CD1c-positive myeloid dendritic cell (primary cell): ENCODE results near the gene SART3.

Source experiments
- DNase-seq: peaks from one replicate; pipeline ENCODE4 v3.0.0-alpha.2; 2016; ENCODE audit errors: extremely low spot score

SART3 gene

DNA sequence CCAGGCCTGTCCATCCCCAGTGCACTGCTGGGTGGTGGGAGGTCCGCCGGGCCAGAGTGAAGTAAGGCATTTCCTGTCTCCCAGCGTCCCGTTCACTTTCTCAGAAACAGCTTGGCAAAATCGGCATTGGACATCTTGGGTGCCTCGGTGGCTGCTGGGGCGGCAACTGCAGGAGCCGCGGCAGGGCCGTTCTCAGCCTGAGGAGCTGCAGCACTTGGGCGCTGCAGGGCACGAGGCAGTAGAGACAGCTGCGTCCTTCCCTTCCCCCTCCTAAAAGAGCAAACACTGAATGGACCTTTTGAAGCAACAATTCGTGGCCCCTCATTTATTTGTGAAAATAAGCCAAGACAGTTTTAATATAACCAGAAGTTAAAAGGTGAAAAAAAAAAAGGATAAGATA, 37.6 kb downstream of the SART3 start:
- DNase-seq, result no peak

DNA sequence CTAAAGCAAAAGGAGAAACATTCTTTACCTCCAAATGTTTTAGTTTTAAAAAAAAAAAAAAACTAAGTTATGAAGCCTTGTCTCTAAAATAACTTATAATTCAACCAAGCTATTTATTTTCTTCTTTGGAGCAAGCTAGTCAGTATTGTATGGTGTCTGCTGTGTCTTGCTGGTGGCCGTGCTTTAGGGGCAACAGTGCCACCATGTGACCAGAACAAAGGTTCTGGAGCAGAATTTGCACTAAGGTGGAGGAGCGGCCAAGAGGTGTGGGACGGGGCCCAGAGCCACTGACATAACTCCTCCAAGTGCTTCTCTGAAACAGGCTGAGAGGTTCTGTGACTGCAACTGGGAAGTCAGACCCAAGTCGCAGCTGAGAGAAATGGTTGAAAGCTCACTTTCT, 41.4 kb downstream of the SART3 start:
- no peak for DNase-seq

DNA sequence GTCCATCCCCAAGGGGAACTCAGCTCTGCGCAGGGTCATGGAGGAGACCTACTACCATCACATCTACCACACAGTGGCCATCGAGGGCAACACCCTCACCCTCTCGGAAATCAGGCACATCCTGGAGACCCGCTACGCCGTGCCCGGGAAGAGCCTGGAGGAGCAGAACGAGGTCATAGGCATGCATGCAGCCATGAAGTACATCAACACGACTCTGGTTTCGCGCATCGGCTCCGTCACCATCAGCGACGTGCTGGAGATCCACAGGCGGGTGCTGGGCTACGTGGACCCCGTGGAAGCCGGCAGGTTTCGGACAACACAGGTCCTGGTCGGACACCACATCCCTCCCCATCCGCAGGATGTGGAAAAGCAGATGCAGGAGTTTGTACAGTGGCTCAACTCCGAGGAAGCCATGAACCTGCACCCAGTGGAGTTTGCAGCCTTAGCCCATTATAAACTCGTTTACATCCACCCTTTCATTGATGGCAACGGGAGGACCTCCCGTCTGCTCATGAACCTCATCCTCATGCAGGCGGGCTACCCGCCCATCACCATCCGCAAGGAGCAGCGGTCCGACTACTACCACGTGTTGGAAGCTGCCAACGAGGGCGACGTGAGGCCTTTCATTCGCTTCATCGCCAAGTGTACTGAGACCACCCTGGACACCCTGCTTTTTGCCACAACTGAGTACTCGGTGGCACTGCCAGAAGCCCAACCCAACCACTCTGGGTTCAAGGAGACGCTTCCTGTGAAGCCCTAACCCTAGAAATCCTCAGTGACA, 42.1 kb downstream of the SART3 start:
- no peak for DNase-seq

GRCh38 chr12:108518101-108518715, 42.8 kb downstream of the SART3 start:
- DNase-seq, result no peak

DNA sequence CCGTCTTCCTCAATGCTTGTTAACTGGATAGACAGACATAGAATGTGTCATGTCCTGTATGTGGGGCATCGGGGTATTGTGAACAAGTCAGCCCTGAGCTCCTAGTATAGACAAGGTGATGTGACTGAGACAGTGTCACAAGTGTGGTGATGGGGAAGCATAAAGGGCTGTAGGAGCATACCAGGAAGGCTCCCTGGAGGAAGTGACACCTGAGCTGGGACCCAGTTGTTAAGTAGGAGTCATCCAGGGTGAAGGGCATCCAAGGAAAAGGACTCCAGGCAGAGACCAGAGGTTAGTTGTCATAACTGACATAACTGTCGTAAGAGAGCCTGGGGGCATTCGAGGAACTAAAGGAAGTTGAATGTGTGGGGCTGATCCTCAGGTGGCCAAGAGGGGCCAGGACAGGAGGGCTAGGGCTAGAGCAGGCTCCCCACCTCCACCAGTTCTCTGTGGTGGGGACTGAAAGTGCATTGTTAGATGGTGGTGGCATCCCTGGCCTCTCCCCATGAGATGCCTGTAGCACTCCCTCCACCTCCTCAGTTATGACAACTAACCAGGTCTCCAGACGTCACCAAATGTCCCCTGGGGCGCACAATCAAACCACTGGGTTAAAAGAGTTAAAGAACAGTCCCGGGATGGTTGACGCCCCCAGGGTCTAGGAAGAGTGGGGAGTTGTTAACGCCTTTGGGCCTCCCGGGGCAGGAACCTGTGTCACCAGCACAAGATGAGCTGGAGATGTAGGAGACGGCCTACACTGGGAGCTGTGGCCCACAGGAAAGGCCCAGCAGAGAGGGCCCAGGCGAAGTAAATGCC, 43.5 kb downstream of the SART3 start:
- DNase-seq, result no peak

DNA sequence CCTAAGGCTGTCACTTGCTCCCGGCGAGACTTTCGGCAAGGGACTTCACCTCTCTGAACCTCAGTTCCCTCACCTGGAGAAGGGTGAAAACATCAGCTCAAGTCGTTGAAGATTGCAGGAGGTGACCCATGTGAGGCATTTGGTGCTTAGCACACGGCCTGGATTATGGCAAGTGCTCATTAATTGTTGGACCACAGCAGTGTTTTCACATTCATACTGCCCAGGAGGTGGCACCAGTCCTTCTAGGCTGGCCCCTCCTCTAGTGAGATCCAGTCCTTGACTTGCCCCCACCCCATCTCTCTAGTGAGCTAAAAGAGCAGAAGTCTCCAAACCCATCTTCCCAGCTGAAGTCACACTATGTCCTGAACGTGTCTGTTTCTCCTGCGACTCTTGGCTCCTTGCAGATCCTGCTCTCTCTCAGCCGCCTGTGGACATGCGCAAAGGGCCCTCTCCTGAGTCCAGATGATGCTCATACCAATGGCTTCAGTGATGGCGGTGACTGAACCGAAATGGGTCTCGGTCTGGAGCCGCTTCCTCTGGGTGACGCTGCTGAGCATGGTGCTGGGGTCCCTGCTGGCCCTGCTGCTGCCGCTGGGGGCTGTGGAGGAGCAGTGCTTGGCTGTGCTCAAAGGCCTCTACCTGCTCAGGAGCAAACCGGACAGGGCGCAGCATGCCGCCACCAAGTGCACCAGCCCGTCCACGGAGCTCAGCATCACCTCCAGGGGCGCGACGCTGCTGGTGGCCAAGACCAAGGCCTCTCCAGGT, 44.3 kb downstream of the SART3 start:
- DNase-seq, result no peak

GRCh38 chr12:108515916-108516315, 45.1 kb downstream of the SART3 start:
- no peak for DNase-seq

DNA sequence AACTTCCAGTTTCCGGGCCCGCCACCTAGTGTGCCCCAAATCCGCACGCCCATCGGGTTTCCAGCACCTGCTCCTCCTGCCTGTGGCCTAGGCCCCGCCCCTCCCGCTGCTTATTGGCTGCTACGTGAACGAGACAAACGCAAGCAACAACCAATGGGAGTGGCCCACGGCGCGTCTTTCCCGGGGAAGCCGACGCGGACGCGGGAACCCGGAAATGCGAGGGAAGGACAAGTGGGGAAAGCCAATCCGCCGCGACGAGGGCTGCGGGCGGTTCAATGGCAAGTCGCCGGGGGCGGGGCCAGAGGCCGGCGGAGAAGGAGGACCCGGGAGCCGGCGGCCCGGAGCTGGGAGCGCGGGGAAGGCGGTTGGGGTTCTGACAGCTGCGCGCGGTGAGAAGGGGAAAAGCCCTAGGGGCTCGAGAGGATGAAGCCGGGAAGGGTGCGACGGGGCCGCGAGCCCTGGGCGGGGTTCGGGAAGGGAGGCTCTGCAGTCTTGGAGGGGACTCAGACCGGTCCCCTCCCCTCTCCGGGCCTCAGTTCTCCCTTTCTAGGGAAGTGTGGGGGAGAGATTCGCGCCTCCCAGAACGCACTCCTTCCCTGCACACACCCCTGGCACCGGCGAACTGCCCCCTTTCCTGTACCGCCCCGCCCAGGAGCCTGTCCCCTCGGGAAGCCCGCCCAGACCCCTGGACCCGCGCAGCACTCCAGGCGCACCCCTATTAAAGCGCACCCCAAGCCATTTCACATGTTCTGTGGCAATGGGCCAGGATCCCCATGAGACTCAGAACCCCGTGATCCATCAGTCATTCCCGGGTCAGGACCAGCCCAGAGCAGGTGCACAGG, 45.8 kb downstream of the SART3 start, which contains the start of gene FICD:
Gene FICD, plus strand, starts transcription at position 305 of the 842 bp plus-strand sequence. CDS start 1,696 bp downstream, outside the sequence.
- peak; percentile 99 for DNase-seq

GRCh38 chr12:108514468-108514972, 46.5 kb downstream of the SART3 start:
- no peak for DNase-seq

DNA sequence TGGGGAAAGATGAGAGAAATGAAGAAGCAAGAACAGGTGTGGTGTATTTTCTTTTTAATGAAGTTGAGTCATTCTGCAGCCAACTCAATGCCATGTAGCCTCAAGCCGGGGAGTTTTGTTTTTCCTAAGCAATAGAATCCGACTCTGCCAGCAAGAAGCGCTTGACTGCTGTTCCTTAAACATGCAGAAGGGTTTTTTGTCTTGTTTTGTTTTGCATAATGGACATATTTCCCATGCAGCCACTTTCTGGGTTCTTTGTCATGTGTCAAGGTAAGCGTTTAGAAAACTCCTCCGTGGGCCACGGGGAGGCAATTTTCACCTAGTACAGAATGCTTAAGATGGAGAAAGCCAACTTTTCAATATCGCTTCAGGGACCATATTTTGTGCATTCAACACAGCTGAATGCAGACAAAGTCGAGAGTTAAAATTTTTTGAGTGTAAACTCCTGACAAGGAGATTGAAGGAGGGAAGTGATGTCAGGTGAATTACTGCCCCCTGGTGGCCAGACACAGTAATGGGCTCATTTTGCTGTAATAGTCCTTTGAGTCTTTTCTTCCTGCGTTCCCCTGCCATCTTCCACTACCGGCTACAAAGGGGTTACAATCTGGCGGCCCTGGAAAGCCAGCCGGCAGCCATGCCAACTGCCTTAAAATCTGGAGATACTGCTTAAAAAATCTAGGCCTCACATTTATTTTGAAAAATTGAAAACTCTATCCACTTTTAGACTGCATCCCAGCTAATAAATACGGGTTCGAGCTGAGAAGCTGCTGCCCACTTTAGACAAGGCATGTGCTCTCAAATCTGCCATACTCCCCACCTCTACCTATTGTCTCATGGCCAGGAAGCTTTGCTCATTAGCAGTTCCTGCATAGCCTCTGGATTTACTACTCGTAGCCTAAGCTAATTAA, 49.1 kb downstream of the SART3 start:
- DNase-seq, result peak; percentile 82

DNA sequence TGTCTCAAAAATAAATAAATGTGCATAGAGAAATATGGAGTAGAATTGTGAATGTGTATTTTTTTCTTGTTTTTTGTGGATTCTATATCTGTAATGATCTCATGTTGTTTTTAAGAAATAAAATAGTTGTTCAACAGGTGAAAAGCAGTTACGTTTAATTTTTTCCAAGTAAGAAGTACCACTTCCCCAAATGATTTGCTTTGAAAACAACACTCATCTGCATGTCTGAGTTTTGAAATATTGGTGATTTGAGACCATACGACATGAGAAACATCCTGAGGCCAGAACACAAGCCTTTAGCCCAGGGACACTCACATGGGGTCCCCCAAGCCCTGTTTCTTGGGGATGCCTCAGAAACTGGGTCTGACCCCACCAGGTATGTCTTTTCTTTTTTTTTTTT, 50.1 kb downstream of the SART3 start:
- DNase-seq, result peak; percentile 10

DNA sequence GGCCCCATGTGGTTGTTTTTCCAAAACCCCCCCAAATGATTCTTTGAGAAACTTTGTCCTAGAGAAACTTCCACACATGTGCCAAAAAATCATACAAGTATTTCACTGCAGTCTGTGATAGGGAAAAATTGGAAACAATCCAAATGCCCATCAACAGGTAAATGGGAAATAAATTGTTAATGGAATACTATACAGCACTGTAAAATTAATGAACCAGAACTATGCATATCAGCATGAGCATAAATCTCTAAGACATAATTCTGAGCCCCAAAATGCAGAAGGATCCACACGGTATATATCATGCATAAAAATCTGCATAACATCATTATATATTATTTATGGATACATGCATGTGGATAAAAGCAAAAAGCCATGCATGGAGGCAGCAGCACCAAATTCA, 51.2 kb downstream of the SART3 start:
- DNase-seq, result no peak

GRCh38 chr12:108507971-108508642, 52.9 kb downstream of the SART3 start:
- DNase-seq, result no peak

- DNase-seq, result no peak
Observed at GRCh38 chr12:108505129-108505528, 55.8 kb downstream of the SART3 start.

- DNase-seq, result no peak
Observed at GRCh38 chr12:108502922-108503321, 58.1 kb downstream of the SART3 start.

DNA sequence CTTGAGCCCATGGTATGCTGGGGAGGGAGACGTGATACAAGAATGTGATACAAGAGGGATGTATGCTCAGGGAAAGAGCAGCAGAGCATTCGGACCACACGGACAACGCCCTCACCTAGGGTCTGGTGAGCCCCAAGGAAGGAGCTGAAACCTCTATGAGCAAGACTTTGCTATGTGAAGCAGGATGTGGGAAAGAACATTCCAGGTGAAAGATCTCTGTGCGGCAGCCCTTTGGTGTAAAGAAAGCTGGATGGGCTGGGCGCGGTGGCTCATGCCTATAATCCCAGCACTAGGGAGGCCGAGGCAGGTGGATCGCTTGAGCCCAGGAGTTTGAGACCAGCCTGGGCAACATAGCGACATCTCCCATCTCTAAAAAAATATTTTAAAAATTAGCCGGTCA, 62.8 kb downstream of the SART3 start:
- DNase-seq, result no peak

DNA sequence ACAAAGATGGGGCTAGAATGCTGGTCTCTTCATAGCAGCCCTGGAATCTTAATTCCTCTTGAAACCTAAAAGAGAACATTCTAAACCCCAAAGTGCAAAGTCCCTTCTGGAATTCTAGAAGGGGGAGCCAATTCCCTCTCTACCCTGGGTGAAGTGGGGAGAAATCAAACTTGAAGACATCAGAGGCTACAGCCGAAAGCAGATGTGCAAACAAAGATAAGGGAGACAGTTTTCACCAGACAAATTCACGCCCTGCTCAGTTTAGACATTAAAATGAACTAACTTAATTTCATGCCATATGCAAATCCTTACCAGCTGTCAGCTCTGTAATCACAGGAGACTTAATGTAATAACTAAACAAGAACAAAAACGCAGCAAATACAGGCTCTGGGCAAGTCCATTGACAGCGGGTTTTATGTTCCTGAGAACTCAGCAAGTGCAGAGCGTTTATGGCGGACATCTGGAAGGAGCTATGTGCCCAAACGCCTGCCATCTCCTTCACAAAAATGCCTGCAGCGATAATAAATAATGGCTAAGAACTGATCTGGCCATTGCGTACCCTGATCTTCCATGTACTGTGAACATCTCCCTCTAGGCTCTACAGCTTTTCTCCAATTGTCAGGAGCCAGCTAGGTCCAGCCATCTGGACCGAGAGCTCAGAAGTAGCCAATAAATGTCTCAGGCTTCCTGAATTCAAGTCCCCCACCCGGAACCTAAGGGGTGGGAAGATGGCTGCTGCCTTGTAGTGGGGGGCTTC, 65.0 kb downstream of the SART3 start:
- DNase-seq, result no peak

DNA sequence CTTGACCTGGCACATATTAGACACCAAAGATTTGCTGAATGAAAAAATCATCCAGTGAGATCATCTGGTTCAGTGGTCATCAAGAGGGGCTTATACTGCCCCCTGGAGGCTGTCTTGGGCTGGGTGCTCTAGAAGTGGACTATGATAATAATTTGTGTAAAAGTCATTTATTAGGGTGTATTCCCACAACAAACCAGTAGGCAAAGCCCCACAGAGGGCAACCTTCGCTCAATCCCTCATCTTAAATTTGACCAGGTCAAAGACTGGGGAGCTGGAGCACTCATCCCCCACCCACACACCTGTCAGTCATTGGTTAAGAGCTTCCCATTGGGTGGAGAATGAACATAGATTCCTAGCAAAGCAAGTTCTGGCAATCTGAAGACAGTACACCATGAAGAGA, 65.9 kb downstream of the SART3 start:
- peak; percentile 55 for DNase-seq
